Mesenchymal stem cell (in vitro differentiated cells and primary cell): Measurements from ENCODE around the gene OCIAD1.

Source experiments
- DNase-seq: peaks from one replicate; pipeline ENCODE4 v3.0.0-alpha.2; 2013
- H2AFZ ChIP-seq: one replicate; pipeline ENCODE4 v1.6.1; 2013; ENCODE audit warnings: low read depth, mild to moderate bottlenecking, control low read depth, inconsistent platforms, low read length, moderate library complexity
- H2AK5ac ChIP-seq: 2 replicates; pipeline ENCODE4 v1.6.1; 2013; ENCODE audit warnings: low read length, moderate library complexity, mild to moderate bottlenecking, inconsistent platforms; ENCODE audit not compliant: severe bottlenecking
- H2BK120ac ChIP-seq: one replicate; pipeline ENCODE4 v1.6.1; 2013; ENCODE audit warnings: low read depth, mild to moderate bottlenecking, inconsistent platforms, low read length, moderate library complexity
- H2BK12ac ChIP-seq, 2 experiments: one replicate each; pipeline ENCODE4 v1.6.1; 2013; ENCODE audit warnings: inconsistent platforms in 2 of 2, low read length in 2 of 2, mild to moderate bottlenecking in 2 of 2, moderate library complexity in 2 of 2, control low read depth in 1 of 2
- H2BK15ac ChIP-seq: one replicate; pipeline ENCODE4 v1.6.1; 2013; ENCODE audit warnings: mild to moderate bottlenecking, low read depth, inconsistent platforms; ENCODE audit not compliant: poor library complexity, severe bottlenecking
- H2BK5ac ChIP-seq: 2 replicates; pipeline ENCODE4 v1.6.1; 2013; ENCODE audit warnings: low read depth, mild to moderate bottlenecking, low read length, control low read depth, inconsistent platforms; ENCODE audit not compliant: poor library complexity, severe bottlenecking
- H3K14ac ChIP-seq, 2 experiments: one replicate each; pipeline ENCODE4 v1.6.1; 2013; ENCODE audit warnings: inconsistent platforms in 2 of 2, low read length in 2 of 2, control low read depth in 1 of 2, mild to moderate bottlenecking in 1 of 2, moderate library complexity in 1 of 2
- H3K18ac ChIP-seq, 2 experiments: one replicate each; pipeline ENCODE4 v1.6.1; 2013; ENCODE audit warnings: inconsistent platforms in 2 of 2, low read length in 2 of 2, control low read depth in 1 of 2, low read depth in 1 of 2, mild to moderate bottlenecking in 1 of 2
- H3K23ac ChIP-seq, 2 experiments: one replicate each; pipeline ENCODE4 v1.6.1; 2013; ENCODE audit warnings: inconsistent platforms in 2 of 2, low read length in 2 of 2, mild to moderate bottlenecking in 2 of 2, moderate library complexity in 2 of 2, control low read depth in 1 of 2
- H3K27ac ChIP-seq: 2 replicates; pipeline ENCODE4 v1.5.1; 2013; ENCODE audit warnings: mild to moderate bottlenecking, moderate library complexity, low read length, control low read depth, inconsistent platforms; ENCODE audit not compliant: poor library complexity, severe bottlenecking
- H3K27me3 ChIP-seq, 2 experiments: 2 replicates each; pipeline versions ENCODE4 v1.6.1 to v1.7.0; 2013; ENCODE audit warnings: low read length in 2 of 2, mild to moderate bottlenecking in 2 of 2, moderate library complexity in 2 of 2, control low read depth in 1 of 2, inconsistent platforms in 1 of 2; ENCODE audit not compliant: control insufficient read depth in 1 of 2, insufficient read depth in 1 of 2
- H3K36me3 ChIP-seq, 2 experiments: 2 replicates each; pipeline versions ENCODE4 v1.6.1 to v1.7.0; 2013; ENCODE audit warnings: low read length in 2 of 2, control low read depth in 1 of 2, inconsistent platforms in 1 of 2, low read depth in 1 of 2, mild to moderate bottlenecking in 1 of 2; ENCODE audit not compliant: insufficient read depth in 2 of 2, control insufficient read depth in 1 of 2
- H3K4ac ChIP-seq, 2 experiments: one replicate each; pipeline ENCODE4 v1.6.1; 2013; ENCODE audit warnings: inconsistent platforms in 2 of 2, low read length in 2 of 2, mild to moderate bottlenecking in 2 of 2, moderate library complexity in 2 of 2, control low read depth in 1 of 2, low read depth in 1 of 2
- H3K4me1 ChIP-seq: 2 replicates; pipeline ENCODE4 v1.6.1; 2013; ENCODE audit warnings: low read depth, low read length, control low read depth; ENCODE audit not compliant: control insufficient read depth, insufficient read depth
- H3K4me2 ChIP-seq: 2 replicates; pipeline ENCODE4 v1.6.1; 2013; ENCODE audit warnings: low read length, mild to moderate bottlenecking, inconsistent platforms; ENCODE audit not compliant: poor library complexity, severe bottlenecking
- H3K4me3 ChIP-seq, 2 experiments: 2 replicates each; pipeline versions ENCODE4 v1.5.1 to v1.7.0; 2013; ENCODE audit warnings: low read length in 2 of 2, mild to moderate bottlenecking in 2 of 2, control low read depth in 1 of 2, low read depth in 1 of 2; ENCODE audit not compliant: insufficient read depth in 1 of 2
- H3K79me1 ChIP-seq: replicated peaks from 2 replicates; pipeline ENCODE4 v1.6.1; 2013; ENCODE audit warnings: mild to moderate bottlenecking, control low read depth, low read length, inconsistent platforms; ENCODE audit not compliant: poor library complexity, severe bottlenecking
- H3K9ac ChIP-seq: 2 replicates; pipeline ENCODE4 v1.7.0; 2013; ENCODE audit warnings: mild to moderate bottlenecking, low read length, moderate library complexity
- H3K9me3 ChIP-seq: 2 replicates; pipeline ENCODE4 v1.7.0; 2013; ENCODE audit warnings: mild to moderate bottlenecking, low read length; ENCODE audit not compliant: control insufficient read depth
- H4K8ac ChIP-seq: one replicate; pipeline ENCODE4 v1.6.1; 2013; ENCODE audit warnings: inconsistent platforms, mild to moderate bottlenecking, low read length, moderate library complexity
- H4K91ac ChIP-seq: one replicate; pipeline ENCODE4 v1.6.1; 2013; ENCODE audit warnings: mild to moderate bottlenecking, low read length, inconsistent platforms
- WGBS: methylation state at CpG from one replicate; pipeline ENCODE4 v1.1.7; 2013; ENCODE audit warnings: mixed read lengths; 5-methylcytosine and 5-hydroxymethylcytosine counted together

The OCIAD1 gene

DNA sequence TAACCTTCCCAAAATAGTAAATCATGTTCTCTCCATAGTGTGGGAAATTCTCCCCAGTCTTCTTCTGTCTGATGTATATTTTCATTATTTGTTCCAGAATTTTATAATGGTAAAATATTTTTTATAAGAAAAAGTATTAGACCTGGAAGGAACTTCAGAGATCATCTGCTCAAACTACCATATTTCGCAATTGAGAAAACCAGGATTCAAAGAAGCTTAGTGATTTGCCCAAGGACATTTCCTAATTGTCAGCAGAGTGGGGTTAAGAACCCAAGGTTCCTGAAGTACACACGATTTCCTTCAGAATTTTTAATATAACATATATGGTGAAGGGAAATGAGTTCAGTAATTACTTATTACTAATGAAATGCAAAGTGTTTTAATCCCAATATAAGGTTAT lies 24.1 kb downstream of the OCIAD1 start:
- no peaks in the 10 kb centered on the region for H3K27me3 ChIP-seq
- H3K4me1 ChIP-seq: no peaks in the 10 kb centered on the region
- no peak overlapping the region for H3K4me2 ChIP-seq
- no peak overlapping the region for H3K4me3 ChIP-seq
- H3K14ac ChIP-seq: no peak overlapping the region
- H4K91ac ChIP-seq: no peak overlapping the region
- no peak overlapping the region for H2AK5ac ChIP-seq
- peaks cover 14% of the 10 kb centered on the region for H3K79me1 ChIP-seq
- no peak overlapping the region for H2BK5ac ChIP-seq
- DNase-seq: no peak
- WGBS: 100% methylated on average over 1 of the region's 2 CpGs
- H3K23ac ChIP-seq: no peak overlapping the region
- H2BK15ac ChIP-seq: no peak overlapping the region
- no peak overlapping the region for H3K9ac ChIP-seq
- H3K36me3 ChIP-seq: peaks cover 17 to 85% of the 10 kb centered on the region in 2 experiments
- no peak overlapping the region for H3K18ac ChIP-seq
- no peak overlapping the region for H4K8ac ChIP-seq
- H2AFZ ChIP-seq: no peak overlapping the region
- H2BK120ac ChIP-seq: no peak overlapping the region
- H3K27ac ChIP-seq: no peak overlapping the region
- H3K4ac ChIP-seq: no peak overlapping the region
- no peak overlapping the region for H2BK12ac ChIP-seq
- H3K9me3 ChIP-seq: no peaks in the 10 kb centered on the region

DNA sequence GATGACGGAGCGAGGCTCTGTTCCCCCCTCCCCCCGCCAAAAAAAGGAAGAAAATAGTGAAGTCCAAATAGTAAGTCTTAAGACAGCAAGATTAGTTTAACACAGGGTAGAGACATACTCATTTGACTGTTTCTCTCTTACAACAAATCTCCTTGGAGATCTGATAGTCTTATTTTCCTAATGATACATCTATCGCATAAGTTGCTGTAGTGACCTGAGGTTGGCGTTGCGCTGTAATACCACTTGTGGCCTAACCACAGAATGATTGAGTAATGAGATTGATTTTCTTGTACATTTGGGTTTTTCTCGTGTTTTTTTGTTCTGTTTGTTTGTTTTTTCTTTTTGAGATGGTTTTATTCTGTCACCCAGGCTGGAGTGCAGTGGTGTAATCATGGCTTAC lies 27.2 kb downstream of the OCIAD1 start:
- H3K4me2 ChIP-seq: no peak overlapping the region
- no peaks in the 10 kb centered on the region for H3K27me3 ChIP-seq
- H2BK120ac ChIP-seq: no peak overlapping the region
- H3K18ac ChIP-seq: no peak overlapping the region
- H2BK12ac ChIP-seq: no peak overlapping the region
- H3K4me3 ChIP-seq: no peak overlapping the region
- WGBS: 91% methylated on average over 6 of the region's 7 CpGs
- peaks cover 8% of the 10 kb centered on the region for H3K79me1 ChIP-seq
- H2AK5ac ChIP-seq: no peak overlapping the region
- peak; percentile 26 for DNase-seq
- H3K23ac ChIP-seq: no peak overlapping the region
- H2BK15ac ChIP-seq: no peak overlapping the region
- H3K4ac ChIP-seq: no peak overlapping the region
- no peak overlapping the region for H2BK5ac ChIP-seq
- H3K9ac ChIP-seq: no peak overlapping the region
- H2AFZ ChIP-seq: no peak overlapping the region
- no peak overlapping the region for H3K27ac ChIP-seq
- H3K14ac ChIP-seq: no peak overlapping the region
- H3K4me1 ChIP-seq: no peaks in the 10 kb centered on the region
- peaks cover 10 to 80% of the 10 kb centered on the region in 2 experiments for H3K36me3 ChIP-seq
- H4K8ac ChIP-seq: no peak overlapping the region
- no peak overlapping the region for H4K91ac ChIP-seq
- H3K9me3 ChIP-seq: no peaks in the 10 kb centered on the region

DNA sequence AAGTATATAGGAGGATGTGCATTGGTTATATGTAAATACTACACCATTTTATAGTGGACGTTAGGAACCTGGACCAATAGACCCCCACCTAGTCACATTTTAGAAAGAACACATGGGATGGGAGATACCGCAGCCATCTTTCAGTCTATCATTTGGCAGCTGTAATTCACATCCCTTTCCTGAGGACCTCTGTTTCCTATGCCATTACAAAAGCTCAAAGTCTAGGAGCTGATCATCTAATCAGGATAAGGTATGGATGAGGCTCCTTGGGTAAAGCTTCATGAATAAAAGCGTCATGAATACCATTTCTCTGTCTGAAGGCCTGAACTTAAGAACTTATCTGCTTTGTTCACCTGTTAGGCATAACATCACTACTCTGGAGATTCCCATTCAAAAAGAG lies 31.1 kb downstream of the OCIAD1 start:
- 100% methylated on average over 2 of the region's 3 CpGs for WGBS
- no peak for DNase-seq
- Histone ChIP-seq H3K79me1 (peaks cover 2% of the 10 kb centered on the region), H3K9ac (no peak overlapping the region), H3K4ac (no peak overlapping the region), H3K23ac (no peak overlapping the region), H3K36me3 (peaks cover 10 to 47% of the 10 kb centered on the region in 2 experiments), H3K14ac (no peak overlapping the region), H3K9me3 (no peaks in the 10 kb centered on the region), H2BK15ac (no peak overlapping the region), H3K27me3 (no peaks in the 10 kb centered on the region), H4K91ac (no peak overlapping the region), H3K4me2 (no peak overlapping the region), H4K8ac (no peak overlapping the region), H2BK120ac (no peak overlapping the region), H3K4me1 (no peaks in the 10 kb centered on the region), H3K18ac (no peak overlapping the region), H2BK12ac (no peak overlapping the region), H2BK5ac (no peak overlapping the region), H2AFZ (no peak overlapping the region), H3K27ac (no peak overlapping the region), H2AK5ac (no peak overlapping the region), H3K4me3 (no peak overlapping the region)

DNA sequence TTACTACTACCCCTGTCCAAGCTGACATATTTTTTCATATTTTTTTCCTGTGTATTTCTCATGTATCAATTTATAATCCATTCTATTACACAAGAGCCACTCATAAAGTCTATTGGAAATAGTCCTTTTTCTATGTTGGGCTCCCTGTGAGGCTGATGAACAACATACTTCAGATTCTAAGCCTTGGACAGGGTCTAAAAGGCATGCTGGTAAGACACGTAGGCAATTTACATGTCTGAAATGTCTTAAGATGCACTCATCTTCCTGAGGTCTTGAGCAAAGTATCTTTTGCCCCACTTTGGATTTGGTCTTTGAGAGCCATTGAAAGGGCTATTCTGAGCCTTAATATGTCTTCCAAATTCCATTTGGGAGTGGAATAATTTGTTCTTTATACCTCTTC lies 31.8 kb downstream of the OCIAD1 start:
- no peak overlapping the region for H3K4me3 ChIP-seq

More for the DNA sequence above, 31.8 kb downstream of the OCIAD1 start:
- Histone ChIP-seq H2BK5ac (no peak overlapping the region), H2AFZ (no peak overlapping the region), H3K9me3 (no peaks in the 10 kb centered on the region), H3K4me2 (no peak overlapping the region), H3K79me1 (peaks cover under 1% of the 10 kb centered on the region), H3K9ac (no peak overlapping the region), H3K14ac (no peak overlapping the region), H3K27ac (no peak overlapping the region), H4K91ac (no peak overlapping the region), H3K36me3 (peaks cover 6 to 41% of the 10 kb centered on the region in 2 experiments), H3K4me1 (no peaks in the 10 kb centered on the region), H2AK5ac (no peak overlapping the region), H3K27me3 (no peaks in the 10 kb centered on the region), H3K4ac (no peak overlapping the region), H3K23ac (no peak overlapping the region), H4K8ac (no peak overlapping the region), H2BK120ac (no peak overlapping the region), H2BK12ac (no peak overlapping the region), H3K18ac (no peak overlapping the region), H2BK15ac (no peak overlapping the region)
- no peak for DNase-seq
- WGBS: 89% methylated on average over 1 of the region's 1 CpG
